H1 (cell line): Measurements from ENCODE around the gene FSTL4.

Source experiments
- BCL11A ChIP-seq, 2 experiments: IDR thresholded peaks; one replicate each; pipeline ENCODE4 v1.6.1; 2011; ENCODE audit warnings: low read depth in 2 of 2, low read length in 2 of 2, mild to moderate bottlenecking in 2 of 2
- CHD1 ChIP-seq: IDR thresholded peaks from 2 replicates; pipeline ENCODE4 v1.6.1; 2012; ENCODE audit warnings: low read depth, low read length, improper control_type of control experiment
- CREB1 ChIP-seq: IDR thresholded peaks from 2 replicates; pipeline ENCODE4 v1.6.1; 2012; ENCODE audit warnings: inconsistent platforms
- EZH2 ChIP-seq: fragments of 200-600 bp; sonication (generic); IDR thresholded peaks from 2 replicates; pipeline ENCODE4 v1.7.1; 2012; ENCODE audit warnings: low read depth, mild to moderate bottlenecking, moderate library complexity, low read length, inconsistent platforms; ENCODE audit not compliant: severe bottlenecking
- HDAC2 ChIP-seq, 2 experiments: fragments of 300-600 bp in 1 of 2; sonication (generic) in 1 of 2; IDR thresholded peaks; 2 replicates each; pipeline ENCODE4 v1.6.1; 2011 to 2012; ENCODE audit warnings: low read depth in 2 of 2, low read length in 2 of 2, mild to moderate bottlenecking in 2 of 2, moderate library complexity in 2 of 2, borderline replicate concordance in 1 of 2, inconsistent platforms in 1 of 2
- HDAC6 ChIP-seq: IDR thresholded peaks from one replicate; pipeline ENCODE4 v1.7.1; 2012; ENCODE audit warnings: low read depth, mild to moderate bottlenecking, inconsistent platforms, low read length, moderate library complexity
- POLR2A ChIP-seq, 2 experiments: IDR thresholded peaks; 1 replicate in 1 of 2; 2 replicates in 1 of 2; pipeline ENCODE4 v1.6.1; 2011; ENCODE audit warnings: low read depth in 2 of 2, low read length in 2 of 2, mild to moderate bottlenecking in 2 of 2; ENCODE audit errors: control extremely low read depth in 1 of 2
- POLR2AphosphoS5 ChIP-seq: IDR thresholded peaks from 2 replicates; pipeline ENCODE4 v1.6.1; 2011; ENCODE audit warnings: low read depth, low read length
- SIX5 ChIP-seq: IDR thresholded peaks from 2 replicates; pipeline ENCODE4 v1.6.1; 2011; ENCODE audit warnings: mild to moderate bottlenecking, low read depth, low read length
- ZNF274 ChIP-seq: IDR thresholded peaks from 2 replicates; pipeline ENCODE4 v1.7.0; 2012; ENCODE audit warnings: low read length, borderline replicate concordance; ENCODE audit errors: extremely low read depth
- TF ChIP-seq, protein P1 (sequence below), 3 experiments: IDR thresholded peaks; 1 replicate in 2 of 3; 2 replicates in 1 of 3; pipeline versions ENCODE4 v1.5.1 to v1.6.1; 2011; ENCODE audit warnings: low read length in 3 of 3, mild to moderate bottlenecking in 3 of 3, inconsistent platforms in 2 of 3, low read depth in 1 of 3, moderate library complexity in 1 of 3; ENCODE audit not compliant: insufficient read depth in 1 of 3; ENCODE audit errors: control extremely low read depth in 1 of 3
- TF ChIP-seq, protein P2 (sequence below): IDR thresholded peaks from 2 replicates; pipeline ENCODE4 v1.6.1; 2012; ENCODE audit warnings: low read length, inconsistent platforms

DNA sequence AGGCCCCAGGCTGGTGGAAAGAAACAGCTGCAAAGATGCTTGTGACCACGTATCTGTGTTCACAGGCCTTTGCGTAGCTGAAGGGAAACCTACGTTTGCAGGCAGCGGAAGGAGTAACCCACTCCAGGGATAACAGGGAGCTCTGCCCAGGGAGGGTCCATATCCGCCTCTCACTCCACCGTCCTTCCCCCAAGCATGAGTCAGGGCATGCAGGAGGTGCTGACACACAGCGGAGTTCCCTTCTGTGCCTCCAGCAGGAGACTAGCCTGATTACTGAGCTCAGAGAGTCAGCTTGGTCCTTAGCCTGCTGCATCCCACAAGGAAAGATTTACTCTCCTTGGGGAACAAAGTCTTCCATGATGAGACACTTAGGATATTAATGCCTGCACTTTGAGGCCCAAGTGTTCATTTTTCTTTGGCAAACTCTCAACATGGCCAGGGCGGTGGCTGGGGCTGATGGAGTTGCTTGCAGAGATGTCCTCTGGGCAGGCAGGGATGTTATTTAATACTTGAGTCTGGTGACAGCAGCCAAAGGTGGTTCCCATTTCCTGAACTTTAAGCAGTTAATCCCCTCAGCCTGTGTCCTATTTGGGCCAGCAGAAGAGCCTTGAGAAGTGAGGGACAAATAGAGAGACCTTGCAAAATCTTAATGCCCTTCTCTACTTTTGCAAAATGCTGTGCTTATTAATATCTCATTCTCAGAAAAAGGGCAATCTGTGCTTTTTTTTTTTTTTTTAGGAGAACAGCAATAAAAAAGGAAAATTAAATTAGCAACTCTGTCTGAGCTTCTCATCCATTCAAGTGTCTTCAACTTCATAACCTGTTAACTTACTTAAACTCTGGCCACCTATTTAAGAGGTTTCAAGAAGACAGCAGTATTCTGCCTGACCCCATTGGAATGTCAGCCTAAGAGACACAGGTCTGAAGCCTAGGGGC lies 338.4 kb downstream of the FSTL4 start:
- no peak for TF ChIP-seq POLR2AphosphoS5
- TF ChIP-seq, protein P1, sequence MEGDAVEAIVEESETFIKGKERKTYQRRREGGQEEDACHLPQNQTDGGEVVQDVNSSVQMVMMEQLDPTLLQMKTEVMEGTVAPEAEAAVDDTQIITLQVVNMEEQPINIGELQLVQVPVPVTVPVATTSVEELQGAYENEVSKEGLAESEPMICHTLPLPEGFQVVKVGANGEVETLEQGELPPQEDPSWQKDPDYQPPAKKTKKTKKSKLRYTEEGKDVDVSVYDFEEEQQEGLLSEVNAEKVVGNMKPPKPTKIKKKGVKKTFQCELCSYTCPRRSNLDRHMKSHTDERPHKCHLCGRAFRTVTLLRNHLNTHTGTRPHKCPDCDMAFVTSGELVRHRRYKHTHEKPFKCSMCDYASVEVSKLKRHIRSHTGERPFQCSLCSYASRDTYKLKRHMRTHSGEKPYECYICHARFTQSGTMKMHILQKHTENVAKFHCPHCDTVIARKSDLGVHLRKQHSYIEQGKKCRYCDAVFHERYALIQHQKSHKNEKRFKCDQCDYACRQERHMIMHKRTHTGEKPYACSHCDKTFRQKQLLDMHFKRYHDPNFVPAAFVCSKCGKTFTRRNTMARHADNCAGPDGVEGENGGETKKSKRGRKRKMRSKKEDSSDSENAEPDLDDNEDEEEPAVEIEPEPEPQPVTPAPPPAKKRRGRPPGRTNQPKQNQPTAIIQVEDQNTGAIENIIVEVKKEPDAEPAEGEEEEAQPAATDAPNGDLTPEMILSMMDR (IDR thresholded peaks at IDR 0.05; ENCODE audit: control extremely low read depth in 1 of 3, insufficient read depth in 1 of 3, low read depth in 1 of 3, low read length in 3 of 3), result no peak
- TF ChIP-seq, protein P2, sequence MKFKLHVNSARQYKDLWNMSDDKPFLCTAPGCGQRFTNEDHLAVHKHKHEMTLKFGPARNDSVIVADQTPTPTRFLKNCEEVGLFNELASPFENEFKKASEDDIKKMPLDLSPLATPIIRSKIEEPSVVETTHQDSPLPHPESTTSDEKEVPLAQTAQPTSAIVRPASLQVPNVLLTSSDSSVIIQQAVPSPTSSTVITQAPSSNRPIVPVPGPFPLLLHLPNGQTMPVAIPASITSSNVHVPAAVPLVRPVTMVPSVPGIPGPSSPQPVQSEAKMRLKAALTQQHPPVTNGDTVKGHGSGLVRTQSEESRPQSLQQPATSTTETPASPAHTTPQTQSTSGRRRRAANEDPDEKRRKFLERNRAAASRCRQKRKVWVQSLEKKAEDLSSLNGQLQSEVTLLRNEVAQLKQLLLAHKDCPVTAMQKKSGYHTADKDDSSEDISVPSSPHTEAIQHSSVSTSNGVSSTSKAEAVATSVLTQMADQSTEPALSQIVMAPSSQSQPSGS, result no peak
- TF ChIP-seq EZH2, result no peak
- TF ChIP-seq SIX5, result no peak
- no peak for TF ChIP-seq HDAC2 (IDR thresholded peaks at IDR 0.05; ENCODE audit: borderline replicate concordance in 1 of 2, low read depth in 2 of 2, low read length in 2 of 2)
- TF ChIP-seq CHD1, result no peak
- TF ChIP-seq BCL11A (IDR thresholded peaks at IDR 0.05; ENCODE audit: low read depth in 2 of 2, low read length in 2 of 2), result no peak
- TF ChIP-seq ZNF274, result no peak
- TF ChIP-seq POLR2A (IDR thresholded peaks at IDR 0.05; ENCODE audit: control extremely low read depth in 1 of 2, low read depth in 2 of 2, low read length in 2 of 2), result no peak
- TF ChIP-seq CREB1, result no peak
- no peak for TF ChIP-seq HDAC6
